NCI-H2081 (cell line): ENCODE measurements around the gene CTU2.

Source experiments
- DNase-seq, 2 experiments: peaks; one replicate each; lab custom pipeline; 2025; lab: John Stamatoyannopoulos, UW

CTU2 gene

DNA sequence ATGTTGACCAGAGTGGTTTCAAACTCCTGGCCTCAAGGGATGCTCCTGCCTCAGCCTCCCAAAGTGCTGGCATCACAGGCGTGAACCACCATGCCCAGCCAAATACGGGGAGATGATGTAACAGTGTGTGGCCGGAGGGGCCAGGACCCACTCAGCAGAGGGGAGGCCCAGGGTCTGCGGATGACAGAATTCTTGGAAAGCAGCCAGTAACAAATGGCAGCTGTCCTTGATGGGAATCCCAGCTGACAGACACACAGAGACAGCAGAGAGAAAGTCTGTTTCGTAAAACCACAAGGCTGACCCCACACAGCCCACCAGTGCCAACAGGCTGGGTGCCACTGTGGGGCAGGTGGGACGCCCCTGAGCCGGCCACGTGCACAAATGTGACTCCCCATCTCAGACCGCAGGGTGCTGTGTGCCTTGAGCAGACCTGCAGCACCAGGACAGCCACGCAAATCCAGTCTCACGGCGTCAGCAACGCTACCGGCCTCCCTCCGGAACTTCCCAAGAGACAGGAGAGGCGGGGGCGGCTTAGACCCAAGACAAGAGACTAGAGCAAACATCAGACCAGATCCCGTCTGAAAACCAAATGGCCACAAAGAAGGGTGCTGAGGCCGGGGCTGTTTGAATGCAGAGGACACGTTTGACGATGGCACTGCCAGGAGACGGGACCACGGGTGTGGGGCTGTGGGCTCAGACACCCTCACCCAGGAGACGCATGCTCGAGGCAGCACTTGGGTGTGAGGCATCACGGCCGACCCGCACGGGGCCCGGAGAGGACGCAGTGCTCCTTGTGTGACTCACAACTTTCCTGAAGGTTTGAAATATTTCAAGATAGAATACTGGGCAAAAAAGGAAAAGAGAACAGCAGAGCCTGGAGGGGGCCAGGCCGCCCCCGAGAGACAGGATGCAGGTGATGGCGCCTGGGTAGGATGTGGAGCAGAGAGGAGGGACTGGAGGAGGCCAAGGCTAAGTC lies 24.6 kb downstream of the CTU2 start:
- no peak for DNase-seq

DNA sequence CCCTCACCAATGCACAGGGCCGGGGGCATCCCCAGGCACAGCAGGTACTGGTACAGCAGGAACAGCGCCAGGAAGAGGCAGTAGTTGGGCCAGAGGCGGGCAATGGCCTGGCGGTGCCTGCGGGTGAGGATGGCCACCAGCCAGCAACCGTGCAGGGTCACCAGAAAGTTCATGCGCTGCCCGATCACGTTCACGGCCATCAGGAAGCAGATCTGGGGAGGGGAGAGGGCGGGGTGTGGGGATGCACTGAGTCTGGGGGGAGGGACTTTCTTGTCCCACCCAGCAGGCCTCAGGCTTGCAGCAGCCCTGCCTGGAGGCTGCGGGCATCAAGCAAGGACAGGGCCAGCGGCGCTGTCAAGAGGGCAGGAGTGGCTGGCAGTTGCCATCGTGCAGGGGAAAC lies 25.4 kb downstream of the CTU2 start:
- no peak for DNase-seq

- DNase-seq = peak in 1 of 2 experiments; percentile 5
Observed at GRCh38 chr16:88732172-88732960, 26.1 kb downstream of the CTU2 start.

GRCh38 chr16:88732961-88733294 lies 26.6 kb downstream of the CTU2 start:
- DNase-seq = no peak

DNA sequence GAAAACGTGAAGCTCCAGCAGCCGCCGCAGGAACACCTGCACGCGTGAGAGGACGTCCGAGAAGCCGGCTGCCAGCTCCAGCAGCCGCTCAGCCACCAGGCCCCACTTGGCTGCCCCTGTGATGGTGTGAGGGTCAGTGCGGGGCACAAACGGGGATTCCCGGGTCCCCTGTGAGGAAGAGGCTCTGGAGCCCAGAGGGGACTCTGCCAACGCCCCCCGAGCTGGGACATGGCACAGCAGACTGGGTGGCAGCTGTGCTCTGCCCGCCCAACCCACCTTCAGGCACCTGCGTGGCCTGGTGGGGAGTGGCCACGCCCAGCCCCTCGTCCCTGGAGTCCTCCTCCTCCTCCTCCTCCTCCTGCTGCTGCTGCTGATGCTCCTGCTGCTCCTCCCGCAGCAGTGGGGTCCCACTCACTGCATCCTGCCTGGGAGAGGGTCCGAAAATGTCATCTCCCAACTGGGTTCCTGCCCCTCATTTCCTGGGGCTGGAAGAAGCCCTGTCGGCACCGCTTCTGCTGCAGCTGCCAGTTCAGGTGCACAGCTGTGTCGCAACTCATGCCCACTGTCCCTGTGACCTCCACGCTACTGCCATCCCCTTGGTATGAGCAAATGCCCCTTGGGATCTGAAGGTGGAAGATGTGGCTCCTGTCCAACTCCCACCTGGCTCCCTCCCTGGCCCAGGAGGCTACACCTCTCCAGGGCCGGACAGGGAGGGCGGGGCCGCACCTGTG lies 27.5 kb downstream of the CTU2 start:
- no peak for DNase-seq

GRCh38 chr16:88734361-88734728 lies 28.0 kb downstream of the CTU2 start:
- DNase-seq = no peak

- DNase-seq = no peak
Observed at GRCh38 chr16:88735121-88735520, 28.8 kb downstream of the CTU2 start.

GRCh38 chr16:88735616-88736015 lies 29.3 kb downstream of the CTU2 start:
- DNase-seq = no peak

DNA sequence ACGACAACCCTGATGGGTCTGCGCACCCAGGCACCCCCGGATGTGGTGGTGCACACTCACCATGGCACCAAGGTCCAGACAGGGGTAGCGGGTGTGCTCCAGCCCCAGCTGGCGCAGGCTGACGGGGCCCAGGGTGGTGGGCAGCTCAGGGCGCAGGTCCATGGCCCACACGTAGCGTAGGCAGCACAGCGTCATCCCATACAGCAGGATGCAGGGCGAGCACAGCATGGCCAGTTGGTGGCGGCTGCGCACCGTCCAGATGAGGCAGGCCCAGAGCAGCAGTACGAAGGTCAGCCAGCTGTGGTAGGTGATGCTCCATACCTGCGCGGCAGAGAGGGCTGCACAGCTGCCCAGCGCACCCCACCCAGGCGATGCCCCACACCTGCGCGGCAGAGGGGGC lies 29.8 kb downstream of the CTU2 start:
- no peak for DNase-seq

DNA sequence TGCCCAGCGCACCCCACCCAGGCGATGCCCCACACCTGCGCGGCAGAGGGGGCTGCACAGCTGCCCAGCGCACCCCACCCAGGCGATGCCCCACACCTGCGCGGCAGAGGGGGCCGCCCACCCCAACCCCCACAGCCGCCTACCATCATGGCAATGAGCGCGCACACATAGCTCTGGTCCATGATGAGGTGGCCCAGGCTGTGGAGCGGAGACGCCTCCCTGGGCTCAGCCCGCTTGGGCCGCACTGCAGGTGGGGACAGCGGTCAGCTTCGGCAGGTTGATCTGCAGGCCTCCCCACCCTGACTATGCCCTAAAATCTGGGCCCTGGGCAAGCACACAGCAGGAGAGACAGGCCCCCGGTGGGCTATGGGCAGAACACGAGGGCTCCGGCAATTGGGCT lies 30.2 kb downstream of the CTU2 start:
- no peak for DNase-seq

DNA sequence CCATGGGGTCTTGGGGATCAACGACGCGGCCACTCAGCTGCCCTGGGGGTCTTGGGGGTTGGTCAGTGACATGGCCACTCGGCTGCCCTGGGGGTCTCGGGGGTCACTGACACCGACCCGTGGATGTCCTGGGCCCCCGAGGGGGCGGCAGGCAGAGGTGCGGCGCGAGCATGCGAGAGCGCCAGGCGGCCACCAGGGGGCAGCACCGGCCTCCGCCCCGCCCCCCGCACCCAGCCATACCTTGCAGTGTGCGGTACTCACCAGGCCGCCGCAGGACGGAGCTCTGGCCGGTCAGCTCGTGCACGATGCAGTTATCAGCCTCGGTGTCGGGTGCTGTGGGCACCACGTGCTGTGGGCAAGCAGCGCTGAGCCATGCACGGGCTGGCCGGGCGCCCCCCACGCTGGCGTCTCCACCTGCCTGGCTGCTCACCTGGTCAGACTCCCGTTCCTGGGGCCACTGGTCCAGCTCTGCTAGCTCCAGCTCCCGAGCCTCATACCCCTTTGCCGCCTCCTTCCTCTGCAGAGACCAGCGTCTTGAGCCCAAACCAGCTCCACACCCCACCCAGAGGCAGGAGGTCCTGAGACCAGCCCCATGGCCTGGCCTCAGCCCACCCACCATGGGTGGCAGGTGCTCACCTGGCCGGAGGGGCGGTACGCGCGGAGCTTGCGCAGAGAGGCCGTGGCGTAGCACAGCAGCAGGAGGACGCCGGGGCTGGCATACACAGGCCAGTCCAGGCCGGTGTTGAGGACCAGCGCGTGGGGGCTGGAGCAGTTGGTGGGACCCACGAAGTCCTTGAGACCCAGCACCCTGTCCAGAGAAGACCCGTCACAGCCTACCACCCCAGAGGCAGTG lies 31.2 kb downstream of the CTU2 start:
- DNase-seq = peak in 1 of 2 experiments; percentile 22

DNA sequence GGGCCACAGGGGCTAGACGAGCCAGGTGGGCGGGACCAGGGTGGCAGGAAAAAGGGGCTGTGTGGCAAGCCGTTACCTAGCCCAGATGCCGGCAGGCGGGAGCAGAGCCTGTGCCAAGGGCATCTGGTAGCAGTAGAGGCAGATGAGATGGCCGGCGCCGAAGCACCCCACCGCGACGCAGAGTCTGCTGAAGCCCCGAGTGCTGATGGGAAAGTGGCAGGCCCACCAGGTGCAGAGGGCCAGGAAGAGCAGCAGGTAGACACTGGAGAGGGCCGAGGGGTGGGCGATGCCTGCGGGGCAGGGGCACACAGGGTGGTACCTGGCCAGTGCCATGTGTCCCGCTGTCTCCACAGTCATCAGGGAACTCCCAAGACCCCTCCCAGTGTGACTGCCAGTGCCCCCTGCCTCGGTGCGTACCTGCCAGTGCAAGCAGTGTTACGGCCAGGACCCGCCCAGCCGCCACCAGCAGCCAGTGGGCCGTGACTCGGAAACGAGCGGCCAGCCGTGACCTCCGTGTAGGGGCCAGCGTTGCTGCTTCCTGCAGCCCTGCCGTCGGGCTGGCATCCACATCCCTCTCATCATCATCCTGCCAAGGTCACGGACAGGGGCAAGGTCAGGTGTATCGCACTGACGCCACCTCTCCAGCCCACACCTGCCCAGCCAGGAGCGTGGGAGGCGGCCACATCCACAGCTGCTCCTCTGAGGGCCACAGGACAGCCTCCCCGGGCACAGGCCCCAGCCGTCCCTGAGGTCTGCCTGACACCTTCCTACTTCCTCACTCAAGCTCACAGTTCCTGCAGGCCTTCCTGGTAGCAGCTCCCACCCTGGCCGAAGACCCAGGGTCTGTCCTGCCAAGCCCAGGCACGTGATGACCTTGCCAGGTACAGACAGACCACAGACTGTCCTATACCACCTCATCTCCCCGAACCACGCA lies 32.1 kb downstream of the CTU2 start:
- DNase-seq = no peak

- DNase-seq = no peak
Observed at GRCh38 chr16:88739139-88739976, 33.1 kb downstream of the CTU2 start.

DNA sequence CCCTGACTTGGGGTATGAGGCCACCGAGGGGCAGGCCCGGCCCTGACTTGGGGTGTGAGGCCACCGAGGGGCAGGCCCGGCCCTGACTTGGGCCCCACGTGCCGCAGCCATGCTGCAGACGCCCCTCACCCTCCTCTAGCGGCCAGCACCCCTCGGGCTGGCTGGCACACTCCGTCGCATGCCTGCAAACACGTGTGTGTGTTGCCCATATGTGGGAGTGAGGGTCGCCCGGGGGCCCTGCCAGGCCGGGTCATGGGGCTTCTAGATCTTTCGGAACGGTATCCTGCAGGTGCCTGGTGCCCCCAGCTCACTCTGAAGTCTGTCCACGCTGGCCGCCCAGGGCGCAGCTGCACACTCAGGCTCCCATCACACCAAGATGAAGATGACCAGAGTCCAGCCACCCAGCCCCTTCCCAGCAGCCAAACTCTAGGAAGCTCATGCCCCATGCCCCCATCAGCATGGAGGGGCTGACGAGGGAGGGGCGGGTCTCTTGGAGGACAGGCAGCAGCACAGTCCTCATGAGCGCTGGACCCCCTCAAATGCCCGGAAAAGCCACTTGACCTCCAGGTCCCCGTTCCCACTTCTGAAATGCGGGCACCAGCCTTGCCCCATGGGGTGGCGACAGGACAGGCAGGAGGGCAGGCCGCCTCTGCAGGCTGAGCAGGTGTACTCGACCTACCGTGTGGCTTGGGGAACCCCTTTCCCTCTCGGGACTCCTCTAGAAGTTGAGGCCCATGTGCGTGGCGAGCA lies 33.8 kb downstream of the CTU2 start:
- DNase-seq = no peak

- no peak for DNase-seq
Observed at GRCh38 chr16:88740727-88741055, 34.4 kb downstream of the CTU2 start.

GRCh38 chr16:88741368-88741767 lies 35.1 kb downstream of the CTU2 start:
- DNase-seq = no peak

DNA sequence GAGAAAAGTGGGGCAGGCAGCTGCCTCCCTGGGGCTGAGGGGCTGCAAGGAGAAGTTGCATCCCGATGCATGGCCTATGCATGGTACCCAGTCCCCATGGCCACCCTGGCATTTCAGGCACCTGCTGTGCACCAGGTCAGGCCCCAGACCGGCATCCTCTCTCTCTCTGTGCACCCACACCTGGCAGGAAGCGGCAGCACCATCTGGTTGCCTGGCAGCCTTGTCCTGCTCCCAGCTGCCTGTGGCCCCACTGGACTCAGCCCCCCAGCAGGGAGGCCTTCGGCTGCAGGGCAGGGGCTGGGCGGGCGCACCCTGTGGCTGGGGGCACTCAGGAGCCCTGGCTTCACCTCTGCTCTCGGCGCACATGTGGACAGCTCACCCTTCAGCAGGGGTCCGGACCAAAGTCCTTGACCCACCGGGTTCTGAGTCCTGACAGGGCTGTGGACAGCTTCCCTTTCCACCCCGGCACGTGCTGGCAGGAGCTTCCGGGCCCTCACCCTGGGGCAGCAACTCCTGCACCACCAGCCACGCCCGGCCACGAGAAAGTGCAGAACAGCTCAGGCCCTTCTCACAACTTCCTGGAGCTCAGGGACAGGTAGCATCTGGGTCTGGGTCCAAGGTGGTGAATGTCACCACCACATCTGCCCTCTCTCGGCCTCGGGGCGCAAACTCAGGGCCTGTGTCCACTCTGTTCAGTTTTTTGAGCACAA lies 36.7 kb downstream of the CTU2 start:
- no peak for DNase-seq
